Activated T-cell treated with anti-CD3 and anti-CD28 coated beads, Interleukin-2, amount 50 U/mL, for 1 hour (primary cell): Measurements from ENCODE around the gene ROBO1.
A peak's percentile ranks its signal among the peaks of the same experiment; 100 is the strongest.

ENCODE experiments used
- DNase-seq: peaks from one replicate; pipeline ENCODE4 v3.0.0-alpha.2; 2020

ROBO1 gene

DNA sequence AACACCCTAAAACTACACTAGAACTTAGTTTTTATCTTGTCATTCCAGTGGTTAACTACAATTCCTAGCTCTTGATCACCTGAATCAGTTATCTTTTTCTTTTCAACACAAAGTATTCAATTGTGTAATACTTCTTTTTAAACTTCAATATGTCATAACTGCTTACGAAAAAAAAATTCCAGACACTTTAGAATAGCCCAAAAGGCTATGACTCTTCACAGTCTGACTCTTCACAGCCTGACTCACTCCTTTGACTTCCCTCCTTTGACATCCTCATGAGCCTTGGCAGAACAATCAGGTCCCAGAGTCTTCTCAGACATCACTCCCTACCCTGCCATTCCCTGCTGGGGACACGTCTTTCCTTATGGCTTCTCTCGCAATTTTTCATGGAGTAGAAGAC is 727.1 kb downstream of the ROBO1 start:
- DNase-seq = no peak

DNA sequence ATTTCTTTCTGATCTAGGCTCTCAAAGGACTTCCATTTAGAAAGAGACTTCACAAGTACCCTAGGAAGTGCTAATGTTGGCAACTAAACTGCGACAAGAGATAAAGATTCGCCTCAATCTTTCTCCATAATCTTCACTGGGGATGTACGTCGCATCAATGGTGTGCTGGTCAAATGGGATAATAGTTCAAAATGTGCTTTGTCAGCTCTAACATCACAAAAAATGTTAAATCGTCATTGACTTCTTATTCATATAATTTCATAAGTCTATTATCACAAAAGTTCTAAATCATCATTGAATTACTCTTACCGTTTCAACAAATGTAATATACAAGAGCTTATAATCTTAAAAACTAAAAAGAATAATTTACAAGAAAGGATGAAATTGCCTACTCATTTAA is 727.7 kb downstream of the ROBO1 start:
- DNase-seq = no peak

DNA sequence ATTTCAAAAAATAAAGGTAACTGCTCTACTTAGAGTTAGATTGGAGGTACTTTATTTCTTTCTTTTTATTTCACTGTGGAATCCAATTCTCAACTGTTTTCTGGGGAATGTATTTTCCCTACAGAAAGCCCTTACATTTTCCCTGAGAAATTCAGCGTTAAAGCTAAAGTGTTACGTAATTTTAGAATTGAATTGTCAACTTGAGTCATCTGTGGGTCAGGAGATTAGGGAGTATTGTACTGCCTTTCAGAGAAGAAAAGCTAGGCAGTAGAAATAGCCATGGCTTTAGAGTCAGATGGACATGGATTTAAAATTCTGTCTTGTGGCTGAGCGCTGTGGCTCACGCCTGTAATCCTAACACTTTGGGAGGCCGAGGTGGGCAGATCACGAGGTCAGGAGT is 728.6 kb downstream of the ROBO1 start:
- DNase-seq = no peak

DNA sequence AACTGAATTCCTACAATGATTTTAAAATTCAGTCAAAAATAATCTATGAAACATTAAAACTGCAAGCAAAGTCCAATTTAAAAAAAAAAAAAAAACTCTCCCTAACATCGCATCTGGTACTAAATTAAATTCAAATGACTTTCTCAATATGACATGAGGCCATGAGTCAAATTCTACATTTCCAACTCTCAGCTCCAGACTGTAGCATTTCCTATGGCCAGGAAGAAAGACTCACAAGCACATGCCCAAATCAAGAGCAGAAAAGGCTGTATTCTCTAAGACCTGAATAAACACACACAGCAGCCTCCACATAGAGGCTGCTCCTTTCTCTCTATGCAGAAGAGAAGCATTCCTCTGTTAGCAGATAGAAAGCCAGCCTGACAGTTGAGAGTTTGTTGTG is 729.2 kb downstream of the ROBO1 start:
- DNase-seq = no peak

DNA sequence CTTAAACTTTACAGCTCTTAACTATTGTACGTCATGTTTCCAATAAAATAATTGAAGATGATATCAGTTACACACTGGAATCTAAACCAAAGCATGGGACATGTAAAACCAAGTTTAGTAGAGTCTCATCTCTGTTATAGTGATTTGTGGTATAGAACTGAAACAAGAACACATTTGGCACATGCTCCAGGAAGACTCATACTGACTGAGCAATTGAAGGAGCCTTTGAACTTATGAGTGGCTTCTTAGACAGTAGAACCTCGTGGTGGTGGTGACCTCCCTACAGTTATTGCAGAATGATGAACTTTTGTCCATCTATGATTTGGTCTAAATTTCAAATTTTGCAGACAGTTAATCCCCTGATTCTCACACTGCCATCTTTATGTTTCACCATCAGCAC is 729.7 kb downstream of the ROBO1 start:
- DNase-seq = no peak

DNA sequence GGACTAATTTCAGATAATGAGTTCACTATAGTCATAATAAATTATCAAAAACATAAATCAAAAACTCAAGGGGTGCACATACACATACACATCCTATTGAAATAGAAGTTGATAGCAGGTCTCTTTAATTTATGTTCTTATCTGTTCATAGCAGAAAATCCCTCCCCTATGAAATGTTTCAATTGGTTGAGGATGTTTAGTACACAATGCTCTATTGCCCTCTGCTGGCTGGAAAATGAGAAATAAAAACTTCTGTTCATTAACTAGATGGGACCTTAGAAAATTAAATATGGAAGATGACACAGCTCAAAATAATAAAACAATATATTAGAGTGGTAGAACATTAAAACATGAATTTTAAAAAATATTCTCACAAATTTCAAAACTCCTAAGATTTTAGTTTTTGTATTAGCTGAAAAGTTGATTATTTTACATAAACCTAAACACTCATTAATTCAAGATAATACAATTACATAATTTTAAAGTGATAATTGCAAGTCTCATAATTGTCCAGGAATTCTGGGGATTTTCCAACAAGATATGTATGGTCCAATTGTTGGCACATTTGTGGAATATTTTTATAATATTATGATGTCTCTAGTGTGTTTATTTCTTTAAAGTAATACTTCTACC is 735.0 kb downstream of the ROBO1 start:
- DNase-seq = no peak

DNA sequence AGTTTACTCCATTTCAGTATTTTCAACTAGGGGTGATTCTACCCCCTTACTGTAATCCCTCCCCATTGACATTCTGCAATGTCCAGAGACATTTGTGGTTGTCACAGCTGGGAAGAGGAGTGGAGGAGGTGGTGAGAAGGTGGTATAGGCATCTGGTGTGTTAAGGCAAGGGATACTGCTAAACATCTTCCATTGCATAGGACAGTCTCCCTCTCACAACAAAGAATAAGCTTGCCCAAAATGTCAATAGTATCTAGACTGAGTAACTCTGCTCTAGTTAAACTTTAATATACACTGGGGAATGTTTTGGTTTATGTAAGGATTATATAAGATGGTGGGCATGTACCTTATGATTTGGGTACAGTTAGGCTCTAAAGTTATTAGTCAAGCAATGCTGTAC is 737.6 kb downstream of the ROBO1 start:
- DNase-seq = no peak

DNA sequence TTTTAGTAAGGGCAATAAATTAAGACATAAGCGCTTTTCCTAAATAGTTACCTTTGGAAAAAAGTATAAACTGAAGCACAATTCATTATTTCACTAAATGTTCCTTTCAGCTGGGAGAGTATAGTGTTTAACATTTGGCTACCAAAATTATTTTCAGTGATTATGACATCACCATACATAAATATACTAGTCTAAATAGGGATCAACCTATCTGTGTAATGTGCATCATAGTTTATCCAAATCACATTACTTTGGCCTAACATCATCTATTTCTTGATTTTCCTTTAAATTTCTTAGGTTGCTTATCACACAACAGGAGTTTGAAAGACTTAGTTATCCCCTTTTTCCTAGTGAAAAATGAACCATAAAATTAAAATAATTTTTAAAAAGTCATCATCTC is 738.9 kb downstream of the ROBO1 start:
- DNase-seq = no peak

DNA sequence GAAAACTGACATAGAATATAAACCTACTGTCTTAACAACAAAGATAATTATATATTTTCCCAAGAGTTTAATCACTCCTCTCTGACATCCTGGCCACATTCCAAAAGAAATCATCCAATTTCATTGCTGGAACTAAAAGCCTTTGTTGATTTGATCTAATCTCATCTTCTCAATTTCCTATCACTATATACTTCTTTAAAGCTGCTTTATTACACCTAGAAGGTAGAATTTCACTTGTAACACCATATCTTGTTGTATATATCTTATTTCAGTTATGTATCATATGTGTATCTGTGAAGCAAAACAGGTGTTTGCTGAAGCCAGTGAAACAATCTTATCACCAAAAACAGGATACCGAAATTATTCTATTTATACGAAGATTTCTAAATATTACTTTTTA is 740.2 kb downstream of the ROBO1 start:
- DNase-seq = no peak

DNA sequence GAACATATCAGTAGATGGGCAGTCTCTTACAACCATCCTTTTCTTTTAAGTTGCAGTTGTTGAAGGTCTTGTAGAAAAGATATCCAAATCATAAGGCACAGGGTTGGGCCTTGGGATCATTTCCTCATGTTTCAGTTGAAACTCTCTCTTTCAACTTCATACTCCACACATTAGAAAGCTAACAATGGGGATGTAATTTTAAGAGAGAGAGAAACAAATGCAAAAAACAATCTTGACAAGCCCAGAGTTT is 747.9 kb downstream of the ROBO1 start:
- no peak for DNase-seq

DNA sequence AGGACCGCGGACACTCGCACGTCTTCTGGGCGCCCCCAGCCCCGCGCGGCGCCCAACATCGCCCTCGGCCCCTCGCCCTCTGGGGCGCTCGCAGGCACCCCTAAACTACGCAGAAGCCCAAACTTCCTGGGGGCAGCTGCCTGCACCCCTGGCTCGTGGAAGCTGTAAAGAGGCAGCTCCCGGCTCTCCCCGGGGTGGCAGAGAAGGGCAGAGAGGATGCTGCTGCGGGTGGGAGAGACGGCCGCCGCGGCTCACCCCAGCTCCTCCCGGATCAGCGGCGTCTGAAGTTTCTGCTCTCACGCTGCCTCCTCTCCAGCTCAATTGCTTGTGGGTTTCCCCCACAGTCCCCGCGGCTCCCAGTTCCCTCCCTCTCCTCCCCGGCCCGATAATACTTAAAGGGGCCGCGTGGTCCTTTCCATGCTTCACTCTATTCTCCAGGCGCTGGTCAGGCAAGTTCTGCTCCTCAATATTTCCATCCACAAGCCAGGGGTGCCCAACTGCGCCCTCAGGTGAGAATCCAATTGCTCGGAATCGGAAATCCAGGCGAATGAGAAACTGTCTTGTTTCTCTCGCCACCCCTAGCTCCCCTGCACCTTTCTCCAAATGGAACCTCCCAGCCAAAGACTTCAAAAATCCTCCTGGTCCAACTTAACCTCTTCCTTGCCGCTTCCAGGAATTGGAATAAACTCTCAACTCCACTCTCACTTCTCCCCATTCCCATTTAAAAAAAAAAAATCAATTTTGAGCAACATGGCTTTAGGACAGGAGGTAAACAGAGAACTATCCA is 748.5 kb downstream of the ROBO1 start:
- no peak for DNase-seq

DNA sequence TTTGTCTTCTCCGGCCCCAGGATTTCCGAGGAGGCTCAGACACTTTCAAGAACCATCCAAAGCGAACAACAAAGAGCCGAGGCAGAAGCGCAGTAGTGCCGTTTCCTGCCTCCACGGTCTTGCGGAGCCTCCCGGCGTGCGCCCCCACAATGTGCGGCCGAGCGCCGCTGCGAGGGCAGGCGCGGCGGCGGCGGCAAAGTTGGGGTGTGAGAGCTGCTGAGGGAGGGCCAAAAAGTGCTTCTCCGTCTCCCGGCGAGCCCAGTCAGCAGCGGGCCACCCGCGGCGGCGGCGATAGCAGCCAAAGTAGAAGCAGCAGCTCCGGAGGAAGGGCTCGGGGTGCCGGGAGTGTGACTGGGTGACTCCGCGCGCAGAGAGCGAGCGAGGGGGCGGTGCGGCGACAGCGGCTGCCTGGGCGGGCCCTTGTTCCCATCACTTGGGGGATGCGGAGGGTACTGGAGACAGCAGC is 749.1 kb downstream of the ROBO1 start:
- DNase-seq = peak; percentile 17

DNA sequence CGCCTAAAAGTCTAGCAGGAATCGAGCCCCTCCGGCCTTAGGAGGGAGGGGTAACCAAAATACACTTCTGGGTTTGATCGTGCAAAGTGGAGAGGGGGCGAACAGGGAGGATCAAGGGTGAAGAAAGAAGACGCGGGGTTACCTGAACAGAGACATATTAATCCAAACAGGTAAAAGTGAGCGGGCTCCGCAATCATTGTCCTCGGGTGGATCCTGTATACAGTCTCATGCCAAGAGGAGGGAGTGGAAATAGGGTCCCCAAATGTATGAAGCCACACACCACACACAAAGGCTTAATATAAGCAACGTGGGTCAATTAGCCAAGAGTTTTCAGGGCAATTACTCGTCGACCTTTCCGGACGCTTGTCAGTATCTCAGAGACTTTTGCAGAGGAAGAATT is 749.5 kb downstream of the ROBO1 start:
- DNase-seq = no peak

DNA sequence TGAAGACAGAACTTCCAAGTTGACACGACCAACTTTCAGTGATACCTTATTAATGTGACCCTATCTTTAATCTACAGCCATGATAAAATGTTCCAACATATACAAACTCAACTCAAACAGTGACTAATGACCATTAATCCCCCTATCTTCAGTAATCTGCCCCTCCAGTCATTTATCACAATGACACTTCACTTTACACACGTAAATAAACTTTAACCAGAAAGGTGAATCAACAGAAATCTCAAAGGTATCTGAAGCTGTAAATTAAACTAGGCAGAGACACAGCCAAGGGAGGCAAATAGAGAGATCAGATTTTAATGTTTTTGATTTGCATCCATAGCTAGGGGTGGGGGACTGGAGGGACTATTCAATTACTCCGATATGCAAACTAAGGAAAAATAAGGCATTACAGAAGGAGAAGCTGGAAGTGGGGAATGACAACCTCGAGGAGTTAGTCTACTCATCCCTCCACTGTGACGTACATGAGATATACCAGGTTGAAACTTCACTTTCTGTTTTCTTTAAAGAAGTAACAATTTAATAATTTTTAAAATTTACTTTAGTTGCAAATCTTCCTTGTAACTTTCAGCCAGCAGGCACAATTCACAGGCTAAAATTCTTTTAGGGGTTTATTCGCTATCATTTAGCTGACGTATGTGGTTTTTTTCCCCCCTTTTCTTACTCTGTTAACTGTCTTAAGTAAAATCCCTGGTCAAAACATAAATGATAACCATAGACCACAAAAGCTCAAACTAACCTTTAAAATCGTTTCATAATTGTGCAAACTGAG is 751.0 kb downstream of the ROBO1 start:
- DNase-seq = no peak

DNA sequence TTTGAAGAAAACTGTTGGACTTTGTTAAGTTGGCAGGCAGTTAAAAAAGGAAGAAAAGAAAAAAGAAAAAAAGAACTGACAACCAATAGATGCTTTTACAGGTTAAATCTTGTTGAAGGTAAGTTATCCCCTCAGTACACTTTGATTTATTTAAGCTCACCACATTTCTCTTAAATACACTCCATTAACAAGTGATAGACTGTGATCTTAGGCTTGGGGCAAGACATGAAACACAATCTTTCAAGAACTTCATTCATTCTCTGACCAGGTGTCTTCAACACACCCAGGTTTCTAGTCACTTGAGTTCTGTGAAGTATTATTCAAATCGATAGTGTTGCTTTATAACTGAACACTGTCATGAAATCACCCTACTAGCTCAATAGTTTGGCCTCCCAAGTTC is 751.9 kb downstream of the ROBO1 start:
- no peak for DNase-seq

DNA sequence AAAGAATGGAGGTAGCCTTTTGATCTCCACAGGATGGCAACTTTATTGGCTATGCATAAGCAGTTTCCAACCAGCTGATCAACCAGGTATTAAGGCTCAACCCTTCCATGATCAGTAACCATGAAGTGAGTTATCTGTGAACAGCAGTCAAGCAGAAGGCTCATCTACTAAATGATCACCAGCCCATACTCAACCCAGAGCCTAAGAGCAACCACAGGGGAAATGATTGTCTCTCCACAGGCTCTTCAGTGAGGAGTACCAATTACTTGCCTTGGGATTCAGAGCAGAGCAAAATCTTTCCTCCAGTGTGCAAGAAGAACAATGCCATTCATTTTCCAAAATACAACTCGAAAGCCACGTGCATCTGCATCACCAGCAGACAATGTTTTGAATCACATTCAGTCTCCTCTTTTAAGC is 754.8 kb downstream of the ROBO1 start:
- DNase-seq = no peak

DNA sequence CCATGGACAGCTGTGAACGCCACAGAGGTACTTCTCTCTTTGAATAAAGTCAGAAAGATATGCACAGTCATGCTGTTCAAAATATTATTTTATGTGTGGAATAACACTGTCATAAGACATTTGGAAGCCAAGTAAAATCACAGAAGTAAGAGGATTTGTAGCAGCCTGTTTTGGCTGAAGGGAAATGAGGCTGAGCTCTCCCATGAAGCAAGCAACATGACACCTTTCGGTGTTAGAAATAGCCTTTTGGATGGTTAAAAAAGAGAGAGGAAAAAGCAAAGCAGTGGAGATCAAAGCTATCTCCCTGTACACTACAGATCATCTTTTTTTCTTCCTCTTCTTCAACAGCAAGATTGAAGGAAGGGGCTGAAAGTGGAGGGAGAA is 755.3 kb downstream of the ROBO1 start:
- no peak for DNase-seq

DNA sequence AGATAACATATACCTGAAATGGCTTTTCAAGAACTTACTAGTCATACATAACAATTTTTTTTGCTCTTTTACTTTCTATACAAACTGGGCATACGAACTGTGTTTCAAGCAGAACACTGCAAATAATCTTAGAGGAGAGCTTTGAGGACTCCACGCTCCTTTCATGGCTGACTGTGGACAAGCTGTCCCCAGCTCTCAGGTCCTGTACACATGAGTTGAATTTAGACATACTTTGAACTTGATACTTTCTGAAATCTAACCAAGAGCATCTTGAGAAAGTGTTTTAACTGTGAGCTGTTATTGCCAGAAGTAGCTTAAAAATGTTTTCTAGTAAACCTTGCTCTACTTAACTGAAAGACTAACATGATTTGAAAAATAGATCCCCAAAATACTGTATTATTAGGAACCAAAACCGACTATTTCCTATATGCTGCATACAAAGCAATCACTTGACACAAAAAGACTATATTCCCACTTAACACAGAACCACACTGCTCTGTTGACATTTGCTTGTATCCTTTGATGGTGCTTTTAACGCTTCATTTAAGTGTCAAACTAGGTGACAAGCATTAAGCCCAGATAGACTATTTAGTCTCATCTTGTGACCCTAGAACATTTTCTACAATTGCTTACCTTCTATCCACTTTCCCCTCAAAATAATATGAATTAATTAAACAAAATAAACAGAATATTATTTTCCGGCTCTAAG is 755.8 kb downstream of the ROBO1 start:
- no peak for DNase-seq

DNA sequence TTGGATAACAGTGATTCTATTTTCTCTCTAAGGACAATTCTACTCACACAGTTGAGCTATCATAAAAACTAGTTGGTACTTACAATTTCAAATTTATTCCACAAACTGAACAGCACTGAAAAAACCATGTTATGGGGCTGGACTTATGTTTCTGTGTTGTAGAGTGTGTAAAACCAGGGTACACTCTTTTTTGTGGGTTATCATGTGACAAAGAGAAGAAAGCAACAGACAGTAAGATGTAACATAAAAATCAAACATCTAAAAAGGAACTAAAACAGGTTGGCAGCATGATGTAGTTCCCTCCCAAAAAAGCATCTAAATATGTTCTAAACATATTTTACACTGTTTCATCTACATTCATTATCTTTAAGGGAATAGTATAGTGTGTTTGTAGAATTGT is 757.9 kb downstream of the ROBO1 start:
- no peak for DNase-seq

DNA sequence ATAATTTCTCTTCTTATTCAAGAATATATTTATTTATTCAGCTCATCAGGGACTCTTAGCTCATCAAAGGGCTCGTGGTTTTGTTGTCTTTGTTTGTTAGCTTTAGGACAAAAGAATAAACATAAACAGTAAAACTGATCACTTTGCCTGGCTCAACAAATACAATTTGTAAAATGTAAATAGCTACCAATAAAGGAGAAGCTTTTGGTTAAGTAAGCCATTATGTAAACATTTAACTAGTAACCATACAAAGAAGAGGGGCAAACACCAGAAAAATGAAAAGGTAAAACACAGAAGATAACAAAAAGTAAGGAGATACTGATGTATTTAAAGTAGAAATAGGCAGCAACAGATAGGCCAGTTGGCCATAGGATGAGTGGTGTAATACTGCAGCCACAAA is 761.7 kb downstream of the ROBO1 start:
- no peak for DNase-seq

DNA sequence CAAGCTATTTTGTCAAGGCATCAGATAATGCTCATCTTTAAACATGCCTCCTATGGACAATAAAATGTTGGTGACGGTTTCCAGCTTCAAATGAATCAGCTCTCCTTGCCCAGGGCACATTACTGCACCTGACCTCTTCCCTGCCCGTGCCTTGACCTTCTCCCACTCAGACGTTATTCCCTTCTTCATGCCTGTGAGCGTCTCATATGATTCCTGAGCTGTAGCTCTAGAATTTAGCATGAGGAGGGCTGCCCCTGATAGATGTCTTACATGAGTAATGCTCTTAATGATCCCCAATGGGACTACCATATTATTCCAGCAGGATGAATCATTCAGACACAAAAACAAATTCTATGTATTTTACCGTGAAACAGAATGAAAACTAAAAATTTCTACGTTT is 762.7 kb downstream of the ROBO1 start:
- no peak for DNase-seq

DNA sequence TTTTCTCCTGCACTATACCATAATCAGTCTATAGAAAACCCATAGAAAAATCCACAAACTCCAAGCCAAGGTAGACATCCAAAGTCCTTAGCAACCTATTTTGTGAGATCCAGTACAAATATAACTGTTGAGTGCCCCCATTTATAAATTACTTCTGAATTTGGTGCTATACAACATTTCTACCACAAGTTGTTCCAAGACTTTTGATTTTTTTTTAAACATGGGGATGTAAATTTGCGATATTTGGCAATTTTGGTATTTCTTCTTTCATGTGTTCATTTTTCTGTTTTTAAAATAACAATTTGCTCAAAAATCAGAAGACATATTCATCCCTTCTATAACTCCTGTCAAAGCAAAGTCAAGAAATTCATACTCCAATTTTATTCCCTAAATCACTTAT is 763.8 kb downstream of the ROBO1 start:
- no peak for DNase-seq

DNA sequence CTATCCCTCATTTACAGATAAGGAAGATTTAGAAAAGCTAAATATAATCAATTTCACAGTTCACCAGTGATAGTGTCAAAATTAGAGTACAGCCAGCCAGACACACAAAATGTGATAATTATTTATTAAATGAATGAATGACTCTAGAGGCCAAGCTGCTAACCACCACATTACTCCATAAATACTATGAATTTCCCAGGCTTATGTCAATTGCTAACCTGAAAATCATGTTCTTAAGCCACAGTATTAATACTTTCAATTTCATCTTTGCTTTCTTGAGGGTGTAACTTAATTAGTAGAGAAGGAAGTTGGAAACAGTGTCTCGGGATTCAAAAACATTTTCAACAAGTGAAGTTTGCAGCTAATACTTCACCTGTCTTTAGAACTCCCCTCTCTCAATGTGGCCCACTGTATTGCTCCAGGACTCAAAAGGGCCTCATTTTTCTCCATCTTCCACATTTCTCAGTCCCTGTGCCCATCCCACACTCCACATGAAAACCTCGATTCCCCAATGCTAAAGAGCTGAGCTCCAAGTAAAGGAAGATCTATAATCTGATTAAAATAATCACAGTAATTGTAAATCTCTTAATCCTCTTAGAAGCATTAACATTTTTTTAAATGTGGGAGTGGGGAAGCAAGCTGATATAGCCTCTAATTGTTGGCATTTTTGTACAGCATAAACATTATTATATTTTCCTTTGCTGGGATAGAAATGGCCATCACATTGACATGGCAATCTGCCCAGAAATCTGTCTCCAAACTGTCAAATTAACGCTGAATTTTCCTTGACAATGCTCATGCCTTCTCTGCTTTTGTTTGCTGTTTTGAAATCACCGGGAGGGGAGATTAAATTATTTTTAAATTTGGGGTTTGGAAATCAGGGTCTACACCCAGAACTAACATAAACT is 765.1 kb downstream of the ROBO1 start:
- DNase-seq = no peak
